Tibial nerve (tissue), 4 donors: ENCODE results near the gene MAML2. TPM values are rescaled to one million over a fixed set of nuclear protein-coding genes. Genes with fewer than 3 reads are reported as not detected.
A peak's percentile ranks its signal among the peaks of the same experiment; 100 is the strongest.

Experiments used
- DNase-seq, 2 donors: peaks; one replicate each; pipeline ENCODE4 v3.0.0-alpha.2; 2019; ENCODE audit warnings: low spot score in 2 of 2
- H3K27ac ChIP-seq, 4 donors: fragments of 200-600 bp; sonication (generic) in 3 of 4; one replicate each; pipeline ENCODE4 v1.5.1; 2017 to 2019; ENCODE audit warnings: mild to moderate bottlenecking in 1 of 4
- H3K27me3 ChIP-seq, 2 donors: fragments of 200-600 bp; sonication (generic) in 1 of 2; one replicate each; pipeline versions ENCODE4 v1.5.1 to v1.6.0; 2017 to 2019
- H3K36me3 ChIP-seq, 3 donors: fragments of 200-600 bp; sonication (generic); one replicate each; pipeline ENCODE4 v1.5.1; 2018 to 2019
- H3K4me1 ChIP-seq, 4 donors: fragments of 200-600 bp; sonication (generic) in 3 of 4; one replicate each; pipeline ENCODE4 v1.5.1; 2017 to 2019
- H3K4me3 ChIP-seq, 4 donors: fragments of 200-600 bp; sonication (generic) in 3 of 4; one replicate each; pipeline ENCODE4 v1.5.1; 2017 to 2019; ENCODE audit warnings: mild to moderate bottlenecking in 1 of 4, moderate library complexity in 1 of 4
- H3K9me3 ChIP-seq, 4 donors: fragments of 200-600 bp; sonication (generic) in 3 of 4; one replicate each; pipeline ENCODE4 v1.5.1; 2017 to 2019
- CTCF ChIP-seq, 5 experiments: fragments of 200-600 bp in 3 of 5; fragments of 450-650 bp in 2 of 5; sonication (generic) in 3 of 5; IDR thresholded peaks; one replicate each; pipeline ENCODE4 v1.5.1; 2016 to 2019; ENCODE audit warnings: antibody characterized with exemption in 5 of 5, mild to moderate bottlenecking in 3 of 5, moderate library complexity in 2 of 5
- EP300 ChIP-seq, 2 donors: sonication (generic); formaldehyde crosslinking; IDR thresholded peaks; one replicate each; pipeline ENCODE4 v1.6.1; 2017; ENCODE audit warnings: antibody characterized with exemption in 2 of 2, mild to moderate bottlenecking in 1 of 2
- POLR2A ChIP-seq, 2 donors: fragments of 450-650 bp; IDR thresholded peaks; one replicate each; pipeline ENCODE4 v1.6.1; 2017; ENCODE audit warnings: antibody characterized with exemption in 2 of 2, mild to moderate bottlenecking in 2 of 2, moderate library complexity in 2 of 2
- WGBS, 2 donors: methylation state at CpG; one replicate each; pipeline ENCODE4 v1.1.5; 2018; 5-methylcytosine and 5-hydroxymethylcytosine counted together
- total RNA-seq, 4 donors: library from RNA; depleted of rRNA; stranded (reverse); fragments of >200 nt; gene quantifications; one replicate each; pipeline ENCODE4 v1.1.0, GENCODE V29; 2016

MAML2 gene
- total RNA-seq, 4 donors from 2014 or later, result 20.5 to 38.4 (median 27.9) TPM

DNA sequence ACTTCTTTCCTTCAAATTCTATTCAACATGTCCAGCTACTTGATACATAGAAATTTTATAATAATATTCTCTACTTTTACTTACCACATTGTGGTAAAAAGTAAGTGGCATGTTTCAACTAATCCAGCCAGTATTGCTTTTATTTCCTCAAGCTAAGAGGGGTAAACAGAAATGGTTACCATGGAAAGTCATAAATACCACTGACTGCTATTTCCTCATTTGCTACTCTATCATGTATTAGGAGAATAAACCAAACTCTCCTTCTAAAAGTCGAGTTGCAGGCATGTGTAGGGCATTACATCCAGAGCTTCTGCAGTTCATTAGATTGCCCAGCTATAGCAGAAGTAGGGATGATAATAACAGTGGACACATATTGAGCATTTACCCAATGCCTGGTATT is 208.4 kb downstream of the MAML2 start:
- no peaks in the 10 kb centered on the region for H3K36me3 ChIP-seq

DNA sequence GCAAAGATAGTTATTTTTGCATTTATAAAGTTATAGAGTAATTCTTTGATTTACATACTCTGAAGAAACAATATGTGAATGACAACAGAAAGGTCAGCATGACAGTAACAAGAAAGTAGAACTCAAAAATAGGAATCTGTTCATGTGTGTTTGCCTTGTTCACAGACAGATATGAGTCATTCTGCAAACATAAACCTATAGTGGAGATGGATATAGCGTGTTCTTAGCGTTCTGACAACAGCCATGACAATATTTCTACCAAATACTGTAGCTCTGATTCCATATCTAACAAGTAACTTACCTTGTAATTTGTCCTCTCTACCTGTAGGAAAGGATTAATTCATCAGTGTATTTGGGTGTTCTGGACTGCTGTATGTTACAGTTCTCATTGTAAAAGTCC is 210.6 kb downstream of the MAML2 start:
- DNase-seq, result no peak
- TF ChIP-seq CTCF (IDR thresholded peaks at IDR 0.05) (no peak), POLR2A (IDR thresholded peaks at IDR 0.05) (no peak), EP300 (IDR thresholded peaks at IDR 0.05) (no peak)
- Histone ChIP-seq H3K27ac (no peak overlapping the region), H3K36me3 (no peaks in the 10 kb centered on the region), H3K4me1 (peaks cover 0 to 39% (median 24%) of the 10 kb centered on the region in 4 donors), H3K27me3 (no peaks in the 10 kb centered on the region), H3K9me3 (no peaks in the 10 kb centered on the region), H3K4me3 (no peak overlapping the region)
- WGBS, 2 donors, result 96 to 98% methylated on average over 2 of the region's 2 CpGs

More for the DNA sequence above, 208.4 kb downstream of the MAML2 start:
- H3K4me1 ChIP-seq, result peaks cover 0 to 44% (median 24%) of the 10 kb centered on the region in 4 donors
- 8 to 11% methylated on average over 1 of the region's 1 CpG for WGBS, 2 donors
- TF ChIP-seq EP300 (IDR thresholded peaks at IDR 0.05) (no peak), POLR2A (IDR thresholded peaks at IDR 0.05) (no peak), CTCF (IDR thresholded peaks at IDR 0.05) (no peak)
- no peak for DNase-seq
- no peaks in the 10 kb centered on the region for H3K9me3 ChIP-seq
- no peak overlapping the region for H3K4me3 ChIP-seq
- peak overlapping the region in 1 of 4 donors; percentile 45 for H3K27ac ChIP-seq
- H3K27me3 ChIP-seq, result no peaks in the 10 kb centered on the region

DNA sequence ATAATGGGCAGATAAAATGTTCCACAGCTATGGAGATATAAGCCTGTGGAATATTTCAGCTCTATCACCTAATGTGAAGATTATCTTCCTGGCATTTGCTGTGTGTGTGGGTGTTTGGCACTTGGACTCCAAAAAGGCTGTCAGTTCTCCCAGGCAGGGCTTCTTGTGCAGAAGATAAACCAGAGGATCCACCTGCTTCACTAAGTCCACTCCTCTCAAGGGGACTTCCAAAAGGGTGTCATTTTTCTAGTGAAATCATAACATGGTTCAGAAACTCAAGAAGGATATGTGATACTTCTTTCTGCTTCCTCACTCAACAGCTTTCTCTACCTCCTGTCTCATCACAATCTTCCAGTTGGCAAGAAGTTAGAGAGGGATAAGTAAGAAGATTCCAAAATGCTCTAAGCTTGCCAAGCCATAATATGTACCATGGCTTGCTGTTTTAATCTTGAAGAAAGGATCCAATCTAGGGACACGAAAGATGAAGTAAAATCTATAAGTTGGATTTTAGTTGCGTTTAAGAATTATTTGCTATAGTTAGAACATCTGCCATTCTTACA is 212.9 kb downstream of the MAML2 start:
- no peaks in the 10 kb centered on the region for H3K9me3 ChIP-seq
- whole genome bisulfite sequencing, 2 donors, result 93 to 96% methylated on average over 2 of the region's 2 CpGs
- DNase-seq, result no peak
- no peak overlapping the region for H3K27ac ChIP-seq
- no peaks in the 10 kb centered on the region for H3K36me3 ChIP-seq
- no peak for TF ChIP-seq POLR2A (IDR thresholded peaks at IDR 0.05)
- no peak for TF ChIP-seq CTCF (IDR thresholded peaks at IDR 0.05)
- no peak for TF ChIP-seq EP300 (IDR thresholded peaks at IDR 0.05)
- H3K4me1 ChIP-seq, result peaks cover 0 to 37% (median 15%) of the 10 kb centered on the region in 4 donors
- H3K4me3 ChIP-seq, result no peak overlapping the region
- H3K27me3 ChIP-seq, result no peaks in the 10 kb centered on the region

- TF ChIP-seq CTCF (IDR thresholded peaks at IDR 0.05), result no peak
- TF ChIP-seq POLR2A (IDR thresholded peaks at IDR 0.05), result no peak
- TF ChIP-seq EP300 (IDR thresholded peaks at IDR 0.05), result no peak
- H3K4me3 ChIP-seq, result no peak overlapping the region
- WGBS, 2 donors, result 11 to 15% methylated on average over 2 of the region's 2 CpGs
Measured at GRCh38 chr11:96127596-96127959, 215.4 kb downstream of the MAML2 start.

GRCh38 chr11:96126917-96127595 is 215.9 kb downstream of the MAML2 start:
- H3K4me1 ChIP-seq, result peaks cover 0 to 22% (median 5%) of the 10 kb centered on the region in 4 donors
- H3K9me3 ChIP-seq, result no peaks in the 10 kb centered on the region
- H3K4me3 ChIP-seq, result no peak overlapping the region
- H3K27me3 ChIP-seq, result no peaks in the 10 kb centered on the region
- TF ChIP-seq CTCF (IDR thresholded peaks at IDR 0.05) (no peak), EP300 (IDR thresholded peaks at IDR 0.05) (no peak)
- DNase-seq, result no peak
- H3K27ac ChIP-seq, result no peak overlapping the region
- 66 to 68% methylated on average over 4 of the region's 4 CpGs for WGBS, 2 donors
- H3K36me3 ChIP-seq, result no peaks in the 10 kb centered on the region

More at GRCh38 chr11:96127596-96127959, 215.4 kb downstream of the MAML2 start:
- no peak overlapping the region for H3K27ac ChIP-seq
- H3K9me3 ChIP-seq, result no peaks in the 10 kb centered on the region
- no peak for DNase-seq
- no peaks in the 10 kb centered on the region for H3K27me3 ChIP-seq
- peaks cover 0 to 22% (median 5%) of the 10 kb centered on the region in 4 donors for H3K4me1 ChIP-seq
- no peaks in the 10 kb centered on the region for H3K36me3 ChIP-seq
